Ecto neural progenitor cell (in vitro differentiated cells): Measurements from ENCODE around the gene PGRMC1.
A peak's percentile ranks its signal among the peaks of the same experiment; 100 is the strongest.
"Not testable (repeated sequence)": the region's sequence is repeated elsewhere in the genome, so short reads cannot be mapped to it uniquely, and the experiment has no call there.

ENCODE experiments used
- DNase-seq: peaks from one replicate; pipeline ENCODE4 v3.0.0-alpha.2; 2018; ENCODE audit warnings: low spot score

PGRMC1 gene

GRCh38 chrX:119235872-119236622 lies at the start of gene PGRMC1:
TSS of gene PGRMC1 (plus strand) at chrX:119236285. CDS start at chrX:119236364, 79 bp downstream.
- DNase-seq = peak; percentile 81

- DNase-seq = no peak
Observed at GRCh38 chrX:119186763-119187162, 49.3 kb upstream of the PGRMC1 start.

GRCh38 chrX:119187298-119187697 lies 48.8 kb upstream of the PGRMC1 start:
- no peak for DNase-seq

DNA sequence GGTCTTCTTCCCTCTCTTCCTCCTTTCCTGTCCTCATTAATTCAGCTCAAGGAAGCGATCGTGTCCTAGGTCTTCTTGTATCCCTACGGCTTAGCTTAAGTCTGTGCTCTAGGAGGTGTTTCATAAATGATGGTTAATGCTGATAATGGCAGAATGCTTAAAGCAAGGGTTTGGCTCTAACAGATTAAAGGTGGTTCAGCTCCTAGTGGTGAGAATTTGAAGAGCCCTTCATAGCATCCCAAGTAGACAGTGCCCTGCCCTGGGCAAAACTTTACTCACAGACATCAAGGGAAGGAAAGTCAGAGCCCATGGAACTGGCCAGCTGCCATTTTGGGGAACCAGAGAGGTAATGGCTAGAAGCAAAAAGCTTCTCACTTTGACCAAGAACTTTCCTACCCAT lies 47.0 kb upstream of the PGRMC1 start:
- DNase-seq = no peak

GRCh38 chrX:119189595-119189994 lies 46.5 kb upstream of the PGRMC1 start:
- DNase-seq = no peak

DNA sequence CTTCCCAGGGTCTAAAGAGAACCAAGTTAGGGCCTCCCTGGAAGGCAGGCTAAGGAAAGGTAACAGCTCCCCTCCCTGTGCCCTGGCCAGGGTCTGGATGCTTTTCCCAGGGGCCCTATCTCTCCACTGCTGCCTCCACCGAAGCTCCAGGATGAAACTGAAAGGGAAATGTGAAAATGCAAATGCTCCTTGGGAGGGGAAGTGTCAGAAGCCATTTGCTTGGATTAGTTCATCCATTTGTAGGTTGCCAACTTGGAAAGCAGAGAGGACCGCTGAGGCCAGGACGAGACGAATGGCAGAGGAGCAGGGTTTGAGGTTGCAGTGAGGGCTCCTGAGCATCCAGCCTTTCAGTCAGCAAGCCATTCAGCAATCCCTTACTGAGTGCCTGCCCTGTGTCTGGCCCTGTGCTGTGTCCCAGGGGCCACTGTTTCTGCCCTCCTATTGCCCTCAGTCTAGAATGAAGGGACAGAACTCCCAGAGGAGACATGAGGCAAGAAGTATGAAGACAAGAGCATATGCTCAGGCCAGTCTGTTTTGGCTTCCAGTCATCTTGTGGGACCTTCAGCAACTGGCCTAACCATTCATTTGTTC lies 45.9 kb upstream of the PGRMC1 start:
- DNase-seq = no peak

DNA sequence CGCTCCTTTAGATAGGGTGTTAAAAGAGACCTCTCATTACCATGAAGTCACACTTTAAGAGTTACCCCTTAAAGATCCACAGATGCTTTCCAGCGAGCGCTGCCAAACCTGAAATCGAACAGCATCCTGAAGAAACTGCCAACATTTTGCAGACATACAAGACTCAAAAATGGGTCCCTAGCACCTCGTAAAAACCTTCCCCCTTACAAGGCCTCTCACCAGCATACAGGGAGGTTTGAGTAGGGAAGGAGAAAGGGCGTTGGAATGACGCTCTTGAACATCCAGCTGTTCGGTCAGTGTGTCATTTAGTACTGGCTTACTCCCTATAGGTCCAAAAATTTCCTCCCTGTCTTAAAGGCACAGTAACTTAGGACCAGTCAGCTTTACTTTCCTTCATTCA lies 45.3 kb upstream of the PGRMC1 start:
- DNase-seq = no peak

- DNase-seq = no peak
Observed at GRCh38 chrX:119194621-119195020, 41.5 kb upstream of the PGRMC1 start.

DNA sequence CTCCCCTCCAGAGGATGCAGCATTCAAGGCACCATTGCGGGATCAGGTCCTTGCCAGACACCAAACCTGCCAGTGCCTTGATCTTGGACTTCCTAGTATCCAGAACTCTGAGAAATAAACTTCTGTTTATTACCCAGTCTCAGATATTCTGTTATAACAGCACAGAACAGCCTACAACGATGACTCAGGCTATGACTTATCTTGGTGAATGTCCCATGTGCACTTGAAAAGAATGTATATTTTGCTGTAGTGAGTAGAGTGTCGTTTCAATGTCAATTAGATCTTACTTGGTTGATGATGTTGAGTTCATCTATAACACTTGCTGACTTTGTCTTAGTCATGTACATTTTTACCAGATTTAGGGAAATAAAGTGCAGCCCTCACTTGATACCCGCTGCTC lies 34.5 kb upstream of the PGRMC1 start:
- no peak for DNase-seq

DNA sequence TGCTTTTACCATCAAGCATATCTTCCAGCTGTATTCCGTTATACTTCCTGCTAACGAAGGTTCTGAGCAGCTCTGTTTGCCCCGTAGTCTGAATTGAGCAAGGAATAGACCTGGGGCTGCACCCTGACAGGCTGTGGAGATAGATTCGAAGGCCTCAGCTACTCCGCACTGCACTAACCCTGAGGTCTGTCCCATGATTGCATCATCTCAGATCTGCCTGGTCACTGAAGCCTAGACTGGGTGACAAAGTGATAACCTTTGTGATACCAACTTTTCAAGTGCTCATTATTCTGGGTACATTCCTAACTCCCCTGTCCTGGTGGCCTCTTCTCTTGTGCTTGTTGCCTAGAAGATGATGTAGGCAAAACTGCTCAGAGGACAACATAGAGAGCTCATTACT lies 29.9 kb upstream of the PGRMC1 start:
- no peak for DNase-seq

DNA sequence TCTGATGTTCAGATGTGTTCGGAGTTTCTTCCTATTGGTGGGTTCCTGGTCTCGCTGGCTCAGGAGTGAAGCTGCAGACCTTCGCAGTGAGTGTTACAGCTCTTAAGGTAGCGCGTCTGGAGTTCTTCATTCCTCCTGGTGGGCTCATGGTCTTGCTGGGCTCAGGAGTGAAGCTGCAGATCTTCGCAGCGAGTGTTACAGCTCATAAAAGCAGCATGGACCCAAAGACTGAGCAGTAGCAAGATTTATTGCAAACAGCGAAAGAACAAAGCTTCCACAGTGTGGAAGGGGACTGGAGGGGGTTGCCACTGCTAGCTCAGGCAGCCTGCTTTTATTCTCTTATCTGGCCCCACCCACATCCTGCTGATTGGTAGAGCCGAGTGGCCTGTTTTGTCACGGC lies 28.6 kb upstream of the PGRMC1 start:
- DNase-seq = not testable (repeated sequence)

DNA sequence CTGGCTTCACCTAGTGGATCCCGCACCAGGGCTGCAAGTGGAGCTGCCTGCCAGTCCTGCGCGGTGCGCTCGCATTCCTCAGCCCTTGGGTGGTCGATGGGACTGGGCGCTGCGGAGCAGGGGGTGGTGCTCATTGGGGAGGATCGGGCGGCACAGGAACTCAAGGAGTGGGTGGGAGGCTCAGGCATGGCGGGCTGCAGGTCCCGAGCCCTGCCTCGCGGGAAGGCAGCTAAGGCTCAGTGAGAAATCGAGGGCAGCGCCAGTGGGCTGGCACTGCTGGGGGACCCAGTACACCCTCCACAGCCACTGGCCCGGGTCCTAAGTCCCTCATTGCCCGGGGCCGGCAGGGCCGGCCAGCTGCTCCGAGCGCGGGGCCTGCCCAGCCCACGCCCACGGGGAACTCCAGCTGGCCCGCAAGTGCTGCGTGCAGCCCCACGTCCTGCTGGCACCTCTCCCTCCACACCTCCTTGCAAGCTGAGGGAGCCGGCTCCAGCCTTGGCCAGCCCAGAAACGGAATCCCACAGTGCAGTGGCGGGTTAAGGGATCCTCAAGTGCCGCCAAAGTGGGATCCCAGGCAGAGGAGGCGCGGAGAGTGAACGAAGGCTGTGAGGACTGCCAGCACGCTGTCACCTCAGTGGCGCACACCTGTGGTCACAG lies 27.6 kb upstream of the PGRMC1 start:
- DNase-seq = no peak

GRCh38 chrX:119210931-119211648 lies 25.0 kb upstream of the PGRMC1 start:
- DNase-seq = not testable (repeated sequence)

DNA sequence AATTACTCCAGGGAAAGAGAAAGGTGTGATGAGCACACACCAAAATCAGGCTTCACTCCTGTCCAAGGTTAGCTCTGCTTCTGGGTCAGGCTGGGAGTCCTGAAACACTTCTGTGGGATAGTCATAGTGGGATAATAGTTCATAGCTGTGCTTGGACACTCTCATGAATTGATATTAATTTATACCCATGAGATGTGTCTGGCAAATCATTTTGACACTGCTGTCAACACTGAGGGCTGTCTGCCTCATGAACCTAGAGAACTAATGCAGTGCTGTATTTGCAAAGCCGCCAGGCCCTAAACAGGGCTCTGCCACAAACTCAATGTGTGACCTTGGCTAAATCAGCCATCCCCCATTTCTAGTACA lies 24.5 kb upstream of the PGRMC1 start:
- no peak for DNase-seq

GRCh38 chrX:119218198-119218597 lies 17.9 kb upstream of the PGRMC1 start:
- DNase-seq = no peak

GRCh38 chrX:119222932-119223331 lies 13.2 kb upstream of the PGRMC1 start:
- DNase-seq = no peak

- DNase-seq = no peak
Observed at GRCh38 chrX:119223783-119224182, 12.3 kb upstream of the PGRMC1 start.

DNA sequence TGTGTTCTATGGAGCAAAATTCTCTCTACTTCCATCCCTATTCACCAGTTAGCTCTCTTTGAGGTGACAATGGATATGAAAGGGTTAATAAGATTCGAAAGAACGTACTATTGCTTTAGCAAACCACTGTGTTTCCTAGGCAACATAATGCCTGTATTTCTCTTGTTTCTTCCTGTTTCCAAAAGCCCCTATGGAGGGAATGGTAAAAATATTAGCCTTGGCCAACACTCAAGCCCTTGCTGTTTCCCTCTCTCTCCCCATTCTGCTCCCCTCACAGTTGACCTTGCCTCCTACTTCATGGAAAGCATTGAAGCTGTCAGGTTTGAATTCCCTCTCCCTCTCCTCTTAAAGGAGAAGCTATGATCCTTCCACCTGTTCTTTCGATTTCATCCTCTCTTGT lies 9.6 kb upstream of the PGRMC1 start:
- no peak for DNase-seq

GRCh38 chrX:119228512-119229252 lies 7.4 kb upstream of the PGRMC1 start:
- no peak for DNase-seq

DNA sequence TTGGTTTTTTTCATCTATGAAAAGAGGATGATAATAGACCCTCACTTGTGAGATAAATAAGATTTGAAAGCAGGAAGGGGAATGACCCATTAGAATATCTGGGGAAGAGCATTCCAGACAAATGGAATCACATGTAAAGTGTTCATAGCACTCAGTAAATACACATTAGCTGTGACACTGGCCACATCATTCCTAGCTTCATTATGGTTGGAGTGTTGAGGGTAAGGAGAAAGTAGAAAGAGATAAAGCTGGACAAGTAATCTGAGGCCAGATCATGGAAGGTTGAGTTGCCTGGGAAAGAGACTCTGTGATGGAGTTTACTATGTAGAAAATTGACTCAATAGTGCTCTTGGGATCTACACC lies 6.9 kb upstream of the PGRMC1 start:
- no peak for DNase-seq

- DNase-seq = no peak
Observed at GRCh38 chrX:119230850-119231249, 5.2 kb upstream of the PGRMC1 start.

- DNase-seq = no peak
Observed at GRCh38 chrX:119231936-119232445, 4.1 kb upstream of the PGRMC1 start.
